Iris pigment epithelial cell (primary cell): ENCODE data around the gene ALPK1.
"Not testable (repeated sequence)": the region's sequence is repeated elsewhere in the genome, so short reads cannot be mapped to it uniquely, and the experiment has no call there.

Source experiments
- DNase-seq: peaks from one replicate; pipeline ENCODE4 v3.0.0-alpha.2; 2011; ENCODE audit warnings: low read depth

The ALPK1 gene

DNA sequence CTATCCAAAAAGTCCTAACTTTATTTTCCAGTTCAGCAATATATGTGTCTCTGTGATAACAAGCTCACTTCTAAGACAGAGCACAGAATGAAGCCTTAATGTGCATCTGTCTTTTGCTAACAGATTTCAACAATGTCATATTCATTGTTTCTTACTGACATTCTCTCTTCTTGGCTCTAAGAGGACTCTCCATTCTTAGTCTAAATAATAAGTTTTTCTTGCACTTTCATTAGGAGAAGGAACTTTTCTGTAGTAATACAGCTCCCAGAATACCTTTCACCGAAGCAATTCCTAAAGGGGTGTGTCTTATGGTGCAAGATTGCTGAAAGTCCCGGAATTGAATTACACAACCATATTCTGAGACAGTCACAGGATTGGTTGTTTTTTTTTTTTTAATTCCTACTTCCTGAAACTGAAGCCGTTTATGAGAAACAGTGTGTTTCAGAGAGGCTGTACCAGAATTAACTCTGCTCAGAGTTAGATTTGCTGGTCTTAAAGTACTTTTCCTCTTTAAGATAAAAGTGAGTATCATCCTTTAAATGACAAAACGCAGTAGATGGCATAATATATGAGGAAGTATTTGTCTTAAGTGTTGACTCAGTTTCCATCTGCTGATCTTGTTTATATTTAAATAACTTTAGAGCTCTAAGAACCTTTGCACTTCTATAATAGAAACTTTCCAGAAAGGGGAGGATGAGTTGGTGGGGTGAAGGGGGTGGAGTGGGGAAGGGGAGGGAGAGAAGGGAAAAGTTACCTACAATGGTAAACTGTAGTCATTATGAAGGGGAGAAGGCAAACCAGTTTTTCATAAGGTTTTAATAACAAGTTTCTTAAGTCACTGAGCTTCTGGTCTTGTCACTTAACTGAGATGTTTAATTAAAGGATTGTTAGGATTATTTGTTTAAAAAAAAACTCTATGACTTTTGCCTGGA, at the start of gene ALPK1:
Gene ALPK1, plus strand, starts transcription at position 421 of the 932 bp plus-strand sequence.
- DNase-seq: peak; percentile 95

DNA sequence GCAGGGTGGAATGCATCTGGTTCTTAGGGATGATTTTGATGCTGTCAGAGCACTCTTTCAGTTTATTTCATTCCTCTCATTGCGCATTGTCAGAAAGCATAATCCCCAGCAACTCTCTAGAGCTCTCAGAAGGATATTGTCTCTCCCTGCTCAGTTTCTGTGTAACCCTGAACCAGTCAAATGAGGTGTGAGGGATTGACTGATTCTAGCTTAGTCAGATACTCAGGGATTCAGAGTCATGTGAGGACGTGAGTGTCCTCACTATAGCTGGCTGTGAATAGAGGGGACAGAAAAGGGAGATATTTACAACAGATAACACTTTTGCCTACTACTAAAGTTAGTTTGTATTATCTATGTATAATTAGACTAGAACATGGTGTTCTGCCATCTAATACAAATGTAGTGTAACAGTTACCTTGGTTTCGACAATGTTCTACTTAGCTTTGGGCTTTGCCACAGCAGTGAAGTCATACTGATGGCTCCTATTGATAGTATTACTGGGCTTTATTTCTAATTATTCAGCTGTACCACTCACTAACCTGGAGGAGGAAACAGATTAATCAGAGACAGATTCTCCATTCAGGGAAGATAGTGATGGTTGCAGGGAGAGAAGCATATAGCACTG, 46.0 kb upstream of the ALPK1 start:
- peak; percentile 46 for DNase-seq

GRCh38 chr4:112252234-112252633, 44.9 kb upstream of the ALPK1 start:
- no peak for DNase-seq

GRCh38 chr4:112253382-112254000, 43.7 kb upstream of the ALPK1 start:
- no peak for DNase-seq

- no peak for DNase-seq
Observed at GRCh38 chr4:112257098-112257497, 40.1 kb upstream of the ALPK1 start.

GRCh38 chr4:112266823-112267222, 30.3 kb upstream of the ALPK1 start:
- peak; percentile 56 for DNase-seq

GRCh38 chr4:112270051-112270450, 27.1 kb upstream of the ALPK1 start:
- no peak for DNase-seq

GRCh38 chr4:112270640-112271421, 26.3 kb upstream of the ALPK1 start:
- DNase-seq: peak; percentile 92

DNA sequence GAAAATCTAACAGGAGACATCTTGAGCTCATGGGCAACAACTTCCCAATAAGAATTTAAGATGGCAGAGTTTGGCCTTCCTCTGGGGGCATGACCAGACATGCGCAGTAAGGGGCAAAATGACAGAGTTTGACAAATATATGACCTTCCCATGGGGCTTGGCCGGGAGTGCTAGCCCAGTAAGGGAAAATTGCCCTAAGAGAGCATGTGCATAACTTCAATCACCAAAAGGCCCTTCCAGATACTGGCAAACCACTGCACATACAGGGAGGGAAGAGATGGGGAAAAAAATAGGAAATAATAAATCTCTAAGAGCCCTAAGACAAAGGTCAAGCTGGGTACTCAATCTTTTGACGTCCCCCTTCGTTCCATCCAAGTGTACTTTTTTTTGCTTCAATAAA, 24.9 kb upstream of the ALPK1 start:
- DNase-seq: no peak

- DNase-seq: no peak
Observed at GRCh38 chr4:112274959-112275358, 22.2 kb upstream of the ALPK1 start.

GRCh38 chr4:112276113-112276512, 21.1 kb upstream of the ALPK1 start:
- no peak for DNase-seq

GRCh38 chr4:112277220-112277619, 19.9 kb upstream of the ALPK1 start:
- DNase-seq: no peak

DNA sequence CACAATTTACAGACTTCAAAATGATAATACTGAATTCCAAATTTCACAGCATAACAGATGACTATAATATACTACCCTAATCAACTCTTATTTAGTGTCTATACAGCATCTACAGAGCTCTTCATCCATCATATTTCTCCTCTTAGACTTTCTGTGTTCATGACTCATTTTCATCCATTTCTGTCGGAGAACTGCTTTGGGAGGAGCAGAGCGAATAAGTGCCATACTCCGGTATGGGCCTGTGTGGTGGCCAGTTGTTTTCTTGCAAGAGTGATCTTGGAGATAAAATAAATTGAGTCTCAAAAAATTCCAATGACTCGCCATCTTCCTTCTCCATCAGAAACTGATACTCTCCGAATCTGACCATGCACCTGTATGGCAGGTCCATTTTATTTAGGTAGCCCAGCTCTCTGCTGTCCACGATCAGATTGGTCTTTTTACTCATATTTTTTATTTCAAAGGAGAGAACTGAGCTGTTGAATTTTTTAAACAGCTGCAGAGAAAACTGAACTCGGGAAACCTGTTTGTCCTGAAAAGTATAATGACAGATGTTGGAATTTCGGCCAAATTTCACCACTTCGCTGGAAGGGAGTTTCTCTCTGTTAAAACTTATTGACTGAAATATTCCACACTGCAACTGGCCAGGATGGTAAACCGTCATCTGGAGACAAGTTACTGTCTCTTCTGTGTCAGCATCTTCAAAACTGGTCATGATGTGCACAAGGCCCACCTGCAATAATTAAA, 19.3 kb upstream of the ALPK1 start:
- no peak for DNase-seq

DNA sequence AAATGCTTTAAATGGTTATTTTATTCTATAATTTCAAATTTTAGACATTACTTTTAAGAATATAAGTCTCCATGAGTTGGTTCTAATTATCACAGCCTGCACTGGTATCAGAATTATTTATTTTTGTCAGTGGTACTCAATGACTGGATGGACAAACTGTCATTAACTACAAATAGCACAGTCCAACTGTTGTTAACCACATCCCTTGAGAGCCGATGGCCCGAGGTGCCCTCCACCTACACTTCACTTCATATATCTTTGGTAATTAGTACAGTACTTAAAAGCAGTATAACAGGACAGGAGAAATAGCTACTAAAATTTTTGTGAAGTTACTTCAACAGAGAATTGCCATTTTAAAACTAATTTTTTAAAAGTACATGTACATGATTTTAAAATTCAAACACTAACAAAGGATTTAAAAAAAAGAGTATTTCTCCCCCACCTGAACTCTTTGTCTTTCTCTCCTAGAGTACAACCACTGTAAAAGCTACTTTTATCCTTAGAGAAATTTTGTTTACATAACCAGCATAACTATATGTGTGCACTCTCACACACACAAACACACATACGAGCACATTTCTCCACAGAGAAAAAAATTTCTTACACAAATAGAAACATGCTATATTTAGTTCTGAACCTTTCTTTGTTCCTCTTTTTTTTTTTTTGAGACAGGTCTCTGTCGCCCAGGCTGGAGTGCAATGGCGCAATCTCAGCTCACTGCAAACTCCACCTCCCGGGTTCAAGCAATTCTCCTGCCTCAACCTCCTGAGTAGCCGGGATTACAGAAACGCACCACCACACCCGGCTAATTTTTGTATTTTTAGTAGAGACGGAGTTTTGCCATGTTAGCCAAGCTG, 17.9 kb upstream of the ALPK1 start:
- DNase-seq: no peak

- DNase-seq: peak; percentile 46
Observed at GRCh38 chr4:112279882-112280315, 17.3 kb upstream of the ALPK1 start.

DNA sequence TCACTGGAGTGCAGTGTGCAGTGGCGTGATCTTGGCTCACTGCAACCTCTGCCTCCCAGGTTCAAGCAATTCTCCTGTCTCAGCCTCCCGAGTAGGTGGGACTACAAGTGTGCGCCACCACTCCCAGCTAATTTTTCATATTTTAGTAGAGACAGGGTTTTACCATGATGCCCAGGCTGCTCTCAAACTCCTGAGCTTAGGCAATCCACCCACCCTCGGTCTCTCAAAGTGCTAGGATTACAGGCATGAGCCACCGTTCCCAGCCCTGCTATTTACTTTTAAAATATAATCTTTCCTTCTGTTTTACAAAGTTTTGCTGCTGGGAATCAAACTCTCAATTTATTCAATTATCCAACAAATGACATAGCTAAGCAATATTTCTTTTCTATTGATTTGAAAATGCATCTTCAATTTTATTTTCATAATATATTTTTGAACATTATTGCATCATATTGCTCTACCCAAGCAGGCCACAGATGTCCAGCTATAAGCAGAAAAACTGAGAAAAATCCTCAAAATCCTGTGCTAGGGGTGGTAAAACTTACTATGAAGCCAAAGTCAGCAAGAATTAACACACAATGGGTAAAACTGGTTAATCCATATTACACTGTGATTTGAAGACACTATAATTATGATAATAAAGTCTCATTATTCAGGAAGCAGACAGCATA, 16.6 kb upstream of the ALPK1 start:
- DNase-seq: no peak

- not testable (repeated sequence) for DNase-seq
Observed at GRCh38 chr4:112281895-112282398, 15.2 kb upstream of the ALPK1 start.

DNA sequence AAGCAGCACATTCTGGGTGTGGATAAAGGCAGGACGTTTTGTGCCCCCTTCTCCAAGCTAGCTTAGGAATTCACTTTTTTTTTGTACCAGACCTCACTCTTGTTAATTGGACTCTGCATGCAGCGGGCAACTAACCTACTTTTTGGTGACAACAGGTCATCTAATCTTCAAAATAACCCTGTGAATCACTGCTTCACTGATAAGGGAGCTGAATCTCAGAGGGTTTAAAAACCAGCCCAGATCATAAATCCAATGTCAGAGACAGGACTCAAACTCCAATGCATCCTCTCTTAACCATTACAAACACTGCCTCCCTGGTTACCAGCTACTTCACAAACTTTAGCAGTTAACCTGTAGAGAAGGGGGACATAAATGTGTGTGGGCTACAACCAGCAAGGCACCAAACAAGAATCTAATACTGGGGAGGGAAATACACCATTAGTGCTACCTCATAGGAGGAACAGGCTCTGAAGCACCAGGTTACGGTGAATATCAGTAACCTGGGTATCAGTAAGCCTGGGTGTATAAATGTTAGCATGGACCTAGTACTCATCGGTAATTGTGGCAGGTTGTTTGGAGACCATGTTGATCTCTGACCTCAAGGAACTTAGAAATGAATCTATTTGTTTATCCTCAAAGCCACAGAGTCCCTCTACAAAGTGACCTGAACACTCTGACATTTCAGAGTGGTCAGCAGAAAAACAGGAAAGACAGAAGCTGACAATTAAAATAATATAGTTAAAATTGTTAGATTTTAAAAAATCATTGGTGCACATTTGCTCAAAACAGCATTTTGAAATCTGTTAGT, 14.1 kb upstream of the ALPK1 start:
- DNase-seq: no peak

DNA sequence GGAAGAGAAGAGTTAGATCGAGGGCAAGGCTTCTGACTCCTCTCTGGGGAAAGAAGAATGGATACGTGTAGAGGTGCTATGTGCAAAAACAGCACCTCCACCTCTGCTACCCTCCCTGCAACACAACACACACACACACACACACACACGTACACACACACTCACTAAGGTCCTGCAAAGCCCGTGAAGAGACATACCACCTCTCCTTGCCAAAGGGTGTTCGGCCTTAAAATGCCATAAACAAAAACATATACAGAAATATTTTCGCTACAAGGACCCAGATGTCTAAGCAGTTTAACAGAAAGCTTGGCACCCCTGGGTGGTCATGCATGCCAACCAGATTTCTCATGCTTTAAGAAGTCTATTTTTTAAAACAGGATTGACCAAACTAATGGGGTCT, 13.0 kb upstream of the ALPK1 start:
- no peak for DNase-seq
